Stimulated activated CD4-positive, alpha-beta T cell treated with anti-CD3 and anti-CD28 coated beads, Interleukin-2, amount 100 ng/mL, for 4 hours (primary cell): ENCODE measurements around the gene PACS2.

Experiments
- DNase-seq: peaks from one replicate; pipeline ENCODE4 v3.0.0-alpha.2; 2020; ENCODE audit warnings: low read depth

Gene PACS2

DNA sequence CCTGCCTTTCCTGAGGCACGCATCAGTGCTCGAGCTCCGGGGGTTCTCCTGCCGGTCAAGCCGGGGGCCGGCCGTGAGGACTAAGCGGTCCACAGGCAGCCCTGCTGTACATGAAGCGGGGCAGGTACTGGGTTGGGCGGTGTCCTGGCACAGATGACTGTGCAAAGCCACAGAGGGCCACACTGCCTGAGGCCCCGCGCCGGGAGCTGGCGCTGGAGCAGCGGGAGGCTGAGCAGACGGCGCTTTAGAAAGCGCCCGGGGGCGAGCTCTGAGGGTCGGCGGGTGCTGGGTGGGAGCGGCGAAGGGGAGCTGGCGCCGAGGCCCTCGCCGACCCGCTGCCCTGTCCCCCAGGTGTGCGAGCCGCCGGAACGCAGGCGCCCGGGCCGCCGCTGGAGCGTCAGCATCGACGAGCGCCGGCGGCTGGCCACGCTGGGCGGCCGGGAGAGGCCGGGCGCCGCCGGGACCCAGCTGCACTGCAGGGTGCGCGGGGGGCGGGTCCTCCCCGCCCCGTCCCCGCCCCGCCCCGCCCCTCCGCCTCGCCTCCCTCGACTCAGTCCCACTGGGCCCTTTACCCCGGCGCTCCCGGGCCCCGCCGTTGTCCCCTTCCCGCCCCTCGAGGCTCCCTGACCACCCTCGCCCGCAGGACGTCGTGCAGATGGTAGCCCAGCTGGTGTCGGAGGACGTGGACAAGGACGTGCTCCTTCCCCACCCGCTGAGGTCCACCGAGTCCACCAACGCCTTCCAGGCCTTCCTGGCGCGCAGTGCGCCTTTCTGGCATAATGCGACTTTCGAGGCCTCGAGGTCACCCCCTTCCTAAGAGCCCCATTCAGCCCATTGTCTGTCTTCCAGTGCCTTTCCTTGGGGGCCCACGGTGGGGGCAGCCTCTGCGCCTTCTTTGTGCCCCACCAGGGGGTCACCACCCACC is 96.7 kb downstream of the PACS2 start:
- DNase-seq = no peak

DNA sequence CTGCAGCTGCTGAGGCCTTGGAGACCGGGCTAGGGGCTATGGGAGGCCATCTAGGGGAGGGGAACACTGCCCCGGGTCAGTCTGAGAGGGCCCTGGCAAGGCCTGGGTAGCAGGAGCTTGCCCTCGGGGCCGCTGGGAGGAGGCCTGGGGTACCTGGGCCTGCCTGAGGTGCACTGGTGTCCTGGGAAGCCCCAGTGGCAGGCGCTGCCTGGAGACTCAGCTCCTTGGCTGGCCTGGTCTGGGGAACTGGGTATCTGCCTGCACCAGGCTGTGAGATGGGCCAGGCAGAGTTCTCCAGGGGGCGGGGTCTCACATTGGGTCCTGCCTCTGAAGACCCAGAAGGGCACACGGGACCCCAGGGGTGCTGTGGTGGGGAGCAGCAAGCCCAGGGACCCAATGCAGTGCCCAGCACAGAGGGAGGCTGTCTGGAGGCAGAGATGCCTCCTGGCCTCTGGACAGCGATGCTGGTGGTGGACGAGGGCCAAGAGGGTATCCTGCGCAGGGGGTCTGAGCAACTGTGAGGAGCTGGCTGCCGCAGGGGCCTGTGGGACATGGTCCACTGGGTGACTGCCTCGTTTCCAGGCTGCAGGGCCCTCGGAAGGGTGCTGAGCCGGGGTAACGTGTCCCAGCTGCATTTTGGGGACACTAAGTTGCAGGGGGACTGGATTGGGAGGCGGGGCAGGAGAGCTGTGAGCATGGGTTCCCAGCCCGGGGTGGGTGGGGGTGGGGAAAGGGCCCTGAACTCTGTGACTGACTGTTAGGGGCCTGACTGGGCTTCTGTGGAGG is 97.6 kb downstream of the PACS2 start:
- no peak for DNase-seq

DNA sequence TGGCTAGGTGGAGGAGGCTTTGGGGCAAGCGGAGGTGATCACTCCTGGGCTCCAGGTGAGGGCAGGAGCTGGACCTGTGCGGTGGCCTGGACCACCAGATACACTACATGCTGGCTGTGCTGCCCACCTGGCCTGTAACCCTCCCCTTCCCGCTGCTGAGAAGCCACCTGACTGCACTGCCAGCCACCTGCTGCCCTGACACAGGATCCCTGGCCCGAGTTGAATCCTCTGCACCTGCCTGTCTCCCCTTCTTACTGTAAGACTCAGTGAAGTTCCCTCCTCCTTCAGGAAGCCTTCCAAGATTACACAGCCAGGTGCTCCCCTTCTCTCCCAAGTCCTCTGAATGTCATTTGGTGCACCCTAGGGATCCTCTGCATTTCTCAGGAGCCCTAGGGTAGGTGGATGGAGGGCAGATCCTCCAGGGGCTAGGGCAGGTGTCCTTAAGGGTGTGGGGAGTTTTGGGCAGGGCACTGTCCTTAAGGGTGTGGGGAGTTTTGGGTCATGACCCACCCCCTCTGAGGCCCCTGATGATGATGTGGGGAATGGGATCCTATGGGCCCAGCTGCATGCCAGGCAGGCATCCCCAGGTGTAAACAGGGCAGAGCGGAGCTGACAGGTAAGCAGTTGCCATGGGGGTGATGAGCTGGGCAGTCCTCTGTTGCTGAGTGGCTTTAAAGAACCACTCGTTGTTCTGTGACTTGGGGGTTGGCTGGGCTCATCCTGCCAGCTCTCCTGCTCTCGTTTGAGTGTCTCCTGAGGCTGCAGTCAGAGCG is 98.4 kb downstream of the PACS2 start:
- DNase-seq = no peak

DNA sequence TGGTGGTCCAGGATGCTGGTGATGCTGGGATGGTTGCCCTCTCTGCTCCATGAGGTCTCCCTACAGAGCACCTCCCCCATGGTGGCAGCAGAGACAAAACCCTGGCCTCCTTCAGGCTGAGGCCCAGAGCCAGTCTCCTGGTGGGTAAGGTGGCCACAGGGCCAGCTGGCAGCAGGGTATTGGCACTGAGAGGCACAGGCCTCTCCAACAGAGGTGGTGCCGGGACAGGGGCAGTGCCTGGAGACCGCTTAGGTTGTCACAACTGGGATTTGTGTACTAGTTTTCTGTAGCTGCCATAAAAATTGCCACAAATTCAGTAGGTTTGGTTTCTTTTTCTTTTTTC is 99.0 kb downstream of the PACS2 start:
- DNase-seq = no peak

DNA sequence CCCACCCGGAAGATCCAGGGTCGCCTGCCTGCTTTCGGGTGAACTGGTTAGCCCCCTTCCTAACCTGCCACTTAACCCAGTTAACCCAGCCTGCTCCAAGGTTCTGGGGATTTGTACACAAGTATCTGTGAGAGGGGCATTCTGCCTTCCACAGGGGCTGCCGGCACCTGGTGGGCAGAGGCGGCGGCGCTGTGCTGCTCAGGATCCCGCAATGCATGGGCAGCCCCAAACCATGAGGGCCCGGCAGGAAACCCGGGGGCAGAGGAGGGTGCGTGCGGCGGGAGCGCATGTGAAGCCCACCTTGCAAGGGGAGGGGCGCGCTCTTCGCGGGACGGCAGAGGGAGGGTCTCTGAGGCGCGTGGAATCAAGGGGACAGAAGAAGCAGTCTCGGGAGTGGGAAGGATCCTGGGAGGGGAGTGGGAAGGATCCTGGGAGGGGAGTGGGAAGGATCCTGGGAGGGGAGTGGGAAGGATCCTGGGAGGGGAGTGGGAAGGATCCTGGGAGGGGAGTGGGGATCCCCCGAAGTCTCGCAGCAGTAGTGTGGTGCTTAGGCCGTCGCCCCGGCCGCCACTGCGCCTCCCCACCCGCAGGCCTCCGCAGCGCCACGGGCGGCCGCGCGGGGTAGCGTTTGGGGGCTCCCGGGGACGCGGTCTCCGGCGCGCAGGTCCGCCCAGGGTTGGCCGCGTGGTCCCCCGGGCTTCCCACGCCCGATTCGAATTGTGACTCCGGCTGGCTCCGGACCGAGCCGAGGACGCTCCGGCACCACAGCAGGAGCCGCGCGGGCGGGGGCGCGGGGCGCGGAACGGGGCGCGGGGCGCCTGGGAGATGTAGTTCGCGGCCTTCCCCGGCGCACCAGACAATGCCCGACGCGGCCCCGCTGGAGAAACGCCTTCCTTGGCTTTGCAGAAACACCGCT is 100.2 kb downstream of the PACS2 start:
- DNase-seq = peak; percentile 50

DNA sequence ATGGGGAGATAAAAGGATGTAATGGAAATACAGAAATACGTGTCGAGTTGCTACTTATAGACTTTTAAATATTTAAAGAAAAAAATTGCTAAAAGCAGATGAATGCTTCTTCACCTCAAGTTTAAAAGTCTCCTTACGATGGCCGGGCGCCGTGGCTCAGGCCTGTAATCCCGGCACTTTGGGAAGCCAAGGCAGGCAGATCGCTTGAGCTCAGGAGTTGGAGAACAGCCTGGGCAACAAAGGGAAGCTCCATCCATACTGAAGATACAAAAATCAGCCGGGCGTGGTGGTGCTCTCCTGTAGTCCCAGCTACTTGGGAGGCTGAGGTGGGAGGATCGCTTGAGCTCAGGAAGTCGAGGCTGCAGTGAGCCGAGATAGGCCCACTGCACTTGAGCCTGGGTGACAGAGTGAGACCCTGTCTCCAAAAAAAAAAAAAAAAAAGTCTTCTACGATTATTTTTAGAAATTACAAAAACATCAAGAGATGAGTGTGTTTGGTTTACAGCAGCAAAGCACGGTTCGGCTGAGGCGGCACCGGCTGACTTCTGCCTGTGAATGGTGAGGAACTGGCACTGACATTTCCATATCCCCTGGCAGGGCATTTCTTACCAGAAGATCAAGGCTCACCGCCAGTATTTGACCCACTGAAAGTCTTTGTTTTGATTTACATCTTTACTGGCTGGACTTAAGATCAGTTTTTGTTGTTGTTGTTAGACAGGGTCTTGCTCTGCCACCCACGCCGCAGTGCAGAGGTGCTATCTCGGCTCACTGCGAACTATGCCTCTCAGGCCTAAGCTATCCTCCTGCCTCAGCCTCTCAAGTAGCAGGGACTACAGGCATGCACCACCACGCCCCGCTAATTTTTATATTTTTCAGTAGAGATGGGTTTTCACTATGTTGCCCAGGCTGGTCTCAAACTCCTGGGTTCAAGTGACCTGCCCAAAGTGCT is 101.2 kb downstream of the PACS2 start:
- no peak for DNase-seq

DNA sequence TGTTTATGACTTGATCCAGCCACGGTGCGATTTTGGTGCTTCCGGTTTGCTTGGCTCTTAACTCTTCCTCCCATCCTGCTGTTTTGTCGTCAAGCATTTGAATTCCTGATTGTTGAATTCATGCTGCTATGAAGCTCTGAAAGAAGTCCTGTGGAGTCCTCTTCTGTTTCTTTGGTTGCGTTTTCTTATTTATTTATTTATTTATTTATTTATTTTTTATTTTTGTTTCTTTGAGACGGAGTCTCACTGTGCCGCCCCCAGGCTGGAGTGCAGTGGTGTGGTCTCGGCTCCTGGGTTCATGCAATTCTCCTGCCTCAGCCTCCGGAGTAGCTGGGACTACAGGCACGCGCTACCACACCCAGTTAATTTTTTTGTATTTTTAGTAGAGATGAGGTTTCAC is 102.1 kb downstream of the PACS2 start:
- no peak for DNase-seq

DNA sequence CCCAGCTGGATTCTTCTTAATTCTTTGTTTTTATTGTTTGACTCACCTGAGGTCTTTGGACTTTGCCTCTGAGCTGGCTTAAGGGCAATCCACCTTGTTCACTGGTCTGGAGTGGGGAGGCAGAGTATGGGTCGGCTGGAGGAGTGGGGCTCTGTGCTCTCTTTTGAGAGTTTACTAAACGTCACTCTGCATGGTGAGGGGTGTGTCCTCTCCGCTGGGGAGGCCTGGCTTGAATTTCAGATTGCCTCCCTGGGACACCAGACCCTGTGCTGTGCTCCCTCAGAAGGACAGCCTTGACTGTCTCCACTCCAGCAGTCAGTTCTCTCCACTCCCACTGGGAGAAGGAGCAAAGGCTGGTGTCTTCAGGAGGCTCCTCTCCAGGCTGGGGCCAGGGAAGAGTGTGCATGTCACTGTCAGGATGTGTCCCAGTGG is 103.2 kb downstream of the PACS2 start:
- DNase-seq = no peak

DNA sequence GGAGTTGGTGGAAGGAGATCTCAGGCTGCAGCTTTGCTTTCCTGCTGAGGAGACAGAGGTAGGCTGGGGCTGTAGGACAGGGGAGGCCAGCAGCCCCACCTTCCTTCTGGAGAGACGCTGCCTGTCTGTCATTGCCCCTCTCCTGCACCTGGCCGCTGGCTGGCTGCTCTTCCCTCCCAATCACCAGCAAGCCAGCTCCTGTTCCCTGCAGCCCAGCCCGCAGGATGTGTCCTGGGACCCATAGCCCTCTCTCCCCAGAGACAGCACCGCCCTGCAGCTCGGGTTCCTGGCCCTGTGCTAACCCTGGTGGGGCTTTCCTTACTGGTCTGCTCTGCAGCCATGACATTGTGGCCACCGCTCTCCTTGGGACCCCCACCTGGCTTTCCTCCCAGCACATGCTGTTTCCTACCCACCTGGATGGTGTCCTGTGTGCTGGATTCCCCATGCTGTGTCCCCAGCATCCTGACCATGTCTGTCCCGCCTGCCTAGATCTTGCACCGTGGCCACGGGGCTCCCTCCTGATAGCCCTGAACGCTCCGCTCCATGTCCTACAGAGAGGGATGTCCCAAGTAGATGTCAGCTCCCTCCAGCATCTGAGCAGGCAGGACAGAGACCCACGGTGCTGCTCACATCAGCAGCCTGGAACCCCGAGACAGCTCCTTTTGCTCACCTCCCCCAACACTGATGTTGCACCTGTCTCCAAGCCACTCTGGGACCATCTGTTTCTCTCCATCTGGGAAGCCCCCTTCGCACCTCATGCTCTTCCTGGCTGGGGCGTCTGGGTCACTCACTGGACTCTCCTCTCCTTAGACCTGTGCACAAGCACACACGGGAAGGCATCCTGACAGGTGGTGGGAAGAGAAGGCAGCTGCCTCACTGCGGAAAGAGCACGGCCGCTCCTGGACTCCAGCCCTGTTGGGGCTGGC is 104.0 kb downstream of the PACS2 start:
- no peak for DNase-seq

DNA sequence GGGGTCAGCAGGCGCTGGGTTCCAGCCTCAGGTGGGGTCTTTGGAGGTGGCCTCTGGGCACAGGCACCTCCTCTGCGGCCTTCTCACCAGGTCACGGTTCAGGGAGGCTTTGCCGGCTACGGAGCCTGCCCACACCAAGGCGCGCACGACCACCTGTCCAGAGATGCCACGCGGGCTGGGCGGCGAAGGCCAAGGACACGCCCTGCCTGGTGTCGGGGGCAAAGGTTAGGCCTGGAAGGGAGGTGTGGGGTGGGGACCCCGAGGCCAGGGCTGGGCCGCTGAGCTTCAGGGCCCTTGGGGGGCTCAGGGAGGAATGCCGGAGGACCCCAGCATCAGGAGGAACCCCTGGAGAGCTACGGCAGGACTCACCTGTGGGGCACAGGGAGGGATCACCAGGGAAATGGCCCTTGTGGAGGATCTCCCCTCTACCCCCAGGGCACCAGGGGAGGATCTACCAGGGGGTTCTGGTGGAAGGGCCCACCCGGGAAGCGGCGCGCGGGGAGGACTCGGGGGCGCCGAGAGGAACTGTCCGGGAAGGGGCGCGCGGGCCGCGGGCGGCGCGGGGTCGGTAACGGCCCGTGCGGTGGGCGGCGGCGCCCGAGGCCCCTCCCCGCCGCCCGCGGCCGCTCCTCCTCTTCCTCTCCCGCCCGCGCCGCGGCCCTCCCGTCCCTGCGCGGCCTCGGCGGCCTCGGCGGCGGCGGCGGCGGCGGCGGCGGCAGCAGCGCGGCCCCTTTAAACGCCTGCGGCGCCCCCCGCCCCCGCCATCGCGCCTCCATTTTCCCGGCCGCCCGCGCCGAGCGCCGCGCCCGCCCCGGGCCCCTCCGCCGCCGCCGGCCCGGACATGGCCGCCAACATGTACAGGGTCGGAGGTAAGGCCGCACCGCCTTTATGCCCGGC is 104.9 kb downstream of the PACS2 start, which contains the start of gene MTA1:
TSS of gene MTA1 (plus strand) at position 633 of the 897 bp plus-strand sequence. CDS start at position 842, 209 bp downstream.
- DNase-seq = peak; percentile 45

DNA sequence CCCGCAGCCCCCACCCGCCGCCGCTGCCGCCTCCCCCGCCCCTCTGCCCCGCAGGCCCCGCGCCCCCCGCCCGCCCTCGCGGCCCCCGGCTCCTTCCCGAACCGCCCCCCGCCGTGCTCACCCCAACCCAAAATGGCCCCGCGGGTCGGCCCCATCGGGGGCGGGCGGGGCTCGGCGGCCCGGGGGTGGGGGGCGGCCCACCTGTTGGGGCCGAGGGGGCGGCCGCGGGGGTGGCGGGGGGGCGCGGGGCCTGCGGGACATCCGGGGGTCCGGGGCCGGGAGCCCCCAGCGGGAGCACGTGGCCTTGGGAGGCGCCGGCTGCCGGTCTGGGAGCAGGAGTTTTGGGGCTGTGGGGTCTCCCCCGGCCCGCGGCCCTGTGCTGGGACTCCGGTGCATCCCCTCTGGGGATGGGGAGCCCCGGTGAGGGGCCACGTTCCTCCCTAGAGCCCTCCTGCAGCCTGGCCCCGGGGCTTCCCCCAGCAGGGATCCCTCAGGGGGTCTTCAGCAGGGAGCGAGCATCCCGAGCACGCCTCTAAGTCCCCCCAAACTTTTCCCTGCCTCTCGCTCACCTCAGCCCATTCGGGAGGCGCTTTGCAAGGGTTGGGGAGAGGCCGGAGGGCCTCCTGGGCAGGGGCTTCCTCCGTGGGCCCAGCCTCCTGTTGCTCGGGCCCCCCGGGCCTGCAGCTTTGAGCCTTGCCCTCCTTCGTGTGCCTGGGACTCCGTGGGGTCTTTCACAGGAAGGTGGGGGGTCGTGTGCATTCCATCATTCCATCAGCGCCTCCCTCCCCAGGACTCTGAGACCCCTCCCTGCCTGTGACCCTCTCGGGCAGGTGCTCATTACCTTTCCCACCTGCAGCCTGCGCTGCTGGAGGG is 105.8 kb downstream of the PACS2 start:
- DNase-seq = no peak

DNA sequence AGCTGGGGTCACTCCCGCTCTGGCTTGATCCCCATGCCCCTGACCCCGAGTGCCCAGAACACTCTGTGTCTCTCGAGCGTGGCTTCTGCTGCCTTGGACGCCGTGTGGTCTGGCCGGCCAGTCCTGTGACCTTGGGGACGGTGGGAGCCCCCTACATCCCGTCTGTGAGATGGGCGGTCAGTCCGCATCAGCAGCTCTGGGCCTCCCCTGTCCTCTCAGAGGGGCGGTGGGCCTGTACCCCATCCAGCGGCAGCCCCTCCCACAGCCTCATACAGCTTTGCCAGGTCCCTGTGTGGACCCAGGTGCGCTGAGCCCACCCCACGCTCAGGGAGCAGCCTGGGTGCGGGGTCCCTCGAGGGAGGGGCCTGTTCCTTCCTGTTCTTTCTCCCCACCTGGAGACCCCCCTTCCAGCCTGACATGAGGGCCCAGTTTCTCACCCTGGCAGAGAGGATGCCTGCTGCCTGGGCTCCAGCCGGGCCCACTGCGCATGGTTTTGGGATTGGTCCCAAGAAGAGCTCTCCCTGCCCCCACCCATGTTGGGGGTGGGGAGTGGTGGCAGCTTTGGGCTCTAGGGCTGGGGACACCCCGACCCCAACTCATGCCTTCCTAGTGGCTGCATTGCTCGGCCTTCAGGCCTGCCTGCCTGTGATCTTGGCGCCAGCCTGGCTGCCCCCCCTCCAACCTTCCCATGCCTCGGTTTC is 106.6 kb downstream of the PACS2 start:
- DNase-seq = no peak

DNA sequence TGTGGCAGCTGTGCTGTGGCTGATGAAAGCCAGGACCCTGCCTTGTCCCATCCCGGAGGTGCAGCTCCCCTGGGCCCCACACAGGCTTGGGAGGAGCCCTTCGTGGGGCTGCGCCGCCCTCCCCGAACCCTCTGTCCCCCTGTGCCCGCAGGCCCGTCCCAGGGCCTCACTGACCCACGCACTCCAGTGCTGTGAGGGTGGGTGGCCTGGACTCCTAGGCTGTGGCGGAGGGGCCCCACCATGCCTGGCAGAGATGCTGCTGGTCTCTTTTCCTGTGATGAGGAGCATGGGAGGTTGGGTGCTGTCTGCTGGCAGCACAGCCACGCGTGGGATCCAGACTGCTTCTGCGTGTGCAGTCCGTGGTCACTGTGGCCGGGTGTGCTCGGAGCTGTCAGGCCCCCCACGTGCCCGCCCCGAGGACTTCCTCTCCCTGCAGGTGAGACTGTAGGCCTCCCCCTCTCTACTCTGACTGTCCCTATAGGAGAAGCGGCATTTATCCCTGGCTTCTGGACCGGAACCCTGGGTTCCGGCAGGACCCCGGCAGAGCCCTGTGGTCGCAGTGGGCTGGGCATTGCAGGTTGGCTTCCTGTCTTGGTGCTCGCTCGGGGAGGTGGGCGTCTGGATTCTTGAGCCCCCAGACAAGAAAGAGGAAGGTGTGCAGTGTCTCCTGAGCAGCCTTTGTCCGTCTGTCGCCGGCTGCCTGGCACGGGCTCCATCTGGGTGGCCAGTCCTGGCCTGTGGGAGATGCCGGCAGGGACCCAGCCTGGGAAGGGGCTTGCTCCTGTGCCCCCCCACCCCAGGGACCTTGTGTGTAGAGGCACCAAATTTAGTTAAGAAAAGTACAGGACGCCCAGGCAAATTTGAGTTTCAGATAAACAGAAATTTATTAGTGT is 107.4 kb downstream of the PACS2 start:
- no peak for DNase-seq

DNA sequence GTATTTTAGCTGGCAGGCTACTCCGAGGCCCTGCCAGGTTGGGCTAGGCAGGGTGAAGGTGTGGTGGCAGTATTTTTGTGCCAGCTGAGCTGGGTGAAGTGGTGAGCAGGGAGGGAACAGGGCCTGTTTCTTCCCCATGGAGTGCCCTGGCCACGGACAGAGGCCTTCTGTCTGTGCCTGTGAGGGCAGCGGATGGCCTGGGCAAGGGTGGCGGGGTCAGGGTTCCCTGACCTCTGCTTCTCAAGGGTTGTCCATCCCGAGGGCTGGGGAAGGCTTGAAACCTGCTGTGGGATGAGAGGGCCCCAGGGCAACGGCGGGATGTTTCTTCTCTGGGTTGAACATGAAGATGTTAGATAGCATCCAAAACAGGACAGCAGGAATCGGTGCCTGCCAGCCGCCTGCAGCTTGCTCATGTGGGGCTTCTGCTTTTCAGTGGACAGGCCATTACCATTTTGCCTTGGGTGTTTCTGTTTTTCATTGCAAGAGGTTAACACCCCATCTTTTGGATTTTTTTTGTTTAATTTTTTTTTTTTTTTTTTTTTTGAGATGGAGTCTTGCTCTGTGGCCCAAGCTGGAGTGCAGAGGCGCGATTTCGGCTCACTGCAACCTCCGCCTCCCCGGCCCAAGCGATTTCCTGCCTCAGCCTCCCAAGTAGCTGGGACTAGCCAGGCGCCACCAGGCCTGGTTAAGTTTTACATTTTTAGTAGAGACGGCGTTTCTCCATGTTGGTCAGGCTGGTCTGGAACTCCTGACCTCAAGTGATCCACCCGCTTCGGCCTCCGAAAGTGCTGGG is 108.3 kb downstream of the PACS2 start:
- no peak for DNase-seq
